HG02981 (cell line): ENCODE measurements around the gene RAB7B.
"Not testable (repeated sequence)": the region's sequence is repeated elsewhere in the genome, so short reads cannot be mapped to it uniquely, and the experiment has no call there.

Experiments used
- ATAC-seq: cut with Tn5 transposase; IDR thresholded peaks from one replicate; pipeline ENCODE4 v1.9.1; 2021; ENCODE audit warnings: mild to moderate bottlenecking, moderate library complexity; ENCODE audit not compliant: unreplicated experiment

RAB7B gene

GRCh38 chr1:206002871-206003801, at the start of gene RAB7B:
RAB7B (minus strand) TSS chr1:206003395; CDS start chr1:205994135, 9,260 bp downstream.
- ATAC-seq = no peak

GRCh38 chr1:206052231-206052865, 49.2 kb upstream of the RAB7B start:
- ATAC-seq = not testable (repeated sequence)

GRCh38 chr1:206050655-206051235, 47.5 kb upstream of the RAB7B start:
- peak; percentile 83 for ATAC-seq

GRCh38 chr1:206049919-206050600, 46.9 kb upstream of the RAB7B start:
- no peak for ATAC-seq

GRCh38 chr1:206049293-206049692, 46.1 kb upstream of the RAB7B start:
- ATAC-seq = peak; percentile 51

GRCh38 chr1:206048582-206048981, 45.4 kb upstream of the RAB7B start:
- ATAC-seq = no peak

DNA sequence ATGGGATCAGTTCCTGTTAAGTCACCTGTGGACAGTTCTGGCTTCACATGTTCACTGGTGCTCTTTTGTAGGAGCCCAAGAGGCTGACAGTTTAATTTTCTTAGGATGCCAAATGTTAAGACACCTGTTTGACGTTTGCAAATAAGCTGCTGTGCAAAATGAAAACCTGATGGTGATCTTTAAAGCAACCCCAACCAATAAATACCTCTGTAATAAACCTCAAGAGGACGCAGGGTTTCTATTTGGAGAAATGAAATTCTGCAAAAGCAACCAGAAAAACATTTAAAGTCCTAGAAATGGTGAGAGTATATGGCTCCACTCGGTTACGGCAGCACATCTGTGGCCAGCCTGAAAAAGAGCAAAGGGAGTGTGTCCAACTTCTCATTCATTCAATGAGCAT, 44.1 kb upstream of the RAB7B start:
- ATAC-seq = no peak

GRCh38 chr1:206041640-206042039, 38.4 kb upstream of the RAB7B start:
- ATAC-seq = no peak

DNA sequence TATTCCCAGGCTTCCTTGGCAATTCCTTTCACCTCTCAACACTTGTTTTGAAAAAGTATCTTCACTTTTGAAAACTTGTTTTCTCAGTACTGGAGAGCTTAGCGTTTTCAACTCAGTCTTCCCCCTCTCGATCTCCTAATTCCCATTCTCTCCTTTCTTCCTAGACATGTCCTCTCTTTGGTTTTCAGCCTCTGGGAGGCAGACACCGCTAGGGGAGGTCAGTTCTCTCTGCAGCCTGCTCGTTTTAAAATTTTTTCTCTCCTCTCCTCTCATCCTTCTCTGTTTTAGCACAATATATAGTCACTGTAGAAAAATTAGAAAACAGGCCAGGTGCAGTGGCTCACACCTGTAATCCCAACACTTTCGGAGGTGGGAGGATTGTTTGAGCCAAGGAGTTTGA, 37.1 kb upstream of the RAB7B start:
- no peak for ATAC-seq

- no peak for ATAC-seq
These were observed 36.1 kb upstream of the RAB7B start for GRCh38 chr1:206039046-206039973.

DNA sequence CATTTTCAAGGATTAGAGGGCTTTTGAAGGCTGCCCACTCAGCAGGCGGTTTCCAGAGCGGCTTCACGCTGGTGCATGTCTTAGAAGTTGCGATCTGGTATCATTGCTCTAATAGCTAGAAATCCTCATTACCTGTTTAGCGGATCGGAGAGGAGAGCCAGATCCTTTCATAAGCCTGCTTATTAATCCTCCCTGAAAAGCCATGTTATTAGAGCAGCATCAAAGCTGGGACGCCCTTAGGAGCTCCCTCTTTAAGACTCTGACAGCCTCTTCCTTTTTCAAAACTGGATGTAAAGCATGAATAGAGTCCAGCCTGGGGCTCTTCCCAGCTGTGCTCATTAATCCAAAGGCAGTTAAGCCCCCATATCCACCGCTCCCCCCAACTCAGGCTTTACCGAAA, 34.4 kb upstream of the RAB7B start:
- no peak for ATAC-seq

GRCh38 chr1:206036663-206037455, 33.7 kb upstream of the RAB7B start:
- ATAC-seq = no peak

DNA sequence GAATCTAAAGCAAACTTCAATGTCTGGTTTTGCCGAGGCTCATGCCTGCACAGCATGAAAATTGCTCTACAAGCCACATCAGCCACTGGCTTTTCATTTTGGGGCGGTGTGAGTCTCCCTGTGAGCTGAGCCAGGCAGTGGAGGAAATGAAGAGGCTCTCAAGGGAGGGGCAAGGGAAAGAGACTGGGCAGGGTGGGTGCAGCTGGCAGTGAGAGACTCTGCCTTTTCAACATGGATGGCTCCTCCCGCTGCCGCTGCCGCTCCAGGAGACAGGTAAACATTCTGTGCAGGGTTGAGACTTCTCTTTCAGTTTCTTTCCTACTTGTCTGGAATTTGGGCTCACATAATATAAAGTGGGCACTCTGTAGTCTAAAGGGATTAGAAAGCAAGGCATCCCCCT, 31.8 kb upstream of the RAB7B start:
- no peak for ATAC-seq

- no peak for ATAC-seq
These were observed 29.4 kb upstream of the RAB7B start for GRCh38 chr1:206032380-206033140.

- no peak for ATAC-seq
These were observed 27.5 kb upstream of the RAB7B start for GRCh38 chr1:206030714-206031113.

GRCh38 chr1:206030191-206030590, 27.0 kb upstream of the RAB7B start:
- ATAC-seq = no peak

GRCh38 chr1:206029484-206029883, 26.3 kb upstream of the RAB7B start:
- no peak for ATAC-seq

DNA sequence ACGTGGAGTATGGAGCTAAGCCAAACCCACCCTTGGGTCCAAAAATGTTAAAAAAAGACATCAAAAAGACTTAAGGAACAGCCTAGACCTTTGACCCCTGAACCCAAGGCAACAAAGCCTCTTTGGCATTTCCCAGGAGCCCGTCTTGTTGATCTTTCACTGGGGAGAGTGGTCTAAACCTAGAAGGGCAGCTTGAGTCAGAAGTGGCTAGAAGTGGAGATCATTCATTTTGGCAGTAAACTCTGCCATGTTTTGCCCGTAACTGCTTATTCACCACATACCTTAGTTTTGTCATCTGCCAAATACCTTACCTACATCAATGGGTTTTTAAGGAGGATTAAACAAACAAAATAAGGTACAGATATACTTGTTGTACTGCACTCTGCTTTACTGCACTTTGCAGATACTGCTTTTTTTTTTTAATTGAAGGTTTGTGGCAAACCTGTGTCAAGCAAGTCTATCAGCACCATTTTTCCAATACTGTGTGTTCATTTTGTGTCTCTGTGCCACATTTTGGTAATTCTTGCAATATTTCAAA, 22.2 kb upstream of the RAB7B start:
- no peak for ATAC-seq
